ENCODE data around the gene MAPK8IP3.
"Not testable (repeated sequence)": the region's sequence is repeated elsewhere in the genome, so short reads cannot be mapped to it uniquely, and the experiment has no call there.

MAPK8IP3 gene

GRCh38 chr16:1731603-1732002 is 25.6 kb downstream of the MAPK8IP3 start:
- Mint-ChIP-seq H3K4me1 (ENCODE audit: low read depth) (no peaks in the 10 kb centered on the region), H3K9me3 (no peaks in the 10 kb centered on the region), H3K27ac (no peak overlapping the region), H3K4me3 (no peak overlapping the region), H3K27me3 (no peaks in the 10 kb centered on the region), H3K36me3 (ENCODE audit: low read depth) (peaks cover 57% of the 10 kb centered on the region)
- DNase-seq = no peak

GRCh38 chr16:1732071-1732470 is 26.1 kb downstream of the MAPK8IP3 start:
- Mint-ChIP-seq H3K4me3 (no peak overlapping the region), H3K36me3 (ENCODE audit: low read depth) (peaks cover 54% of the 10 kb centered on the region), H3K27ac (peak overlapping the region; percentile 63), H3K4me1 (ENCODE audit: low read depth) (no peaks in the 10 kb centered on the region), H3K9me3 (no peaks in the 10 kb centered on the region), H3K27me3 (no peaks in the 10 kb centered on the region)
- DNase-seq = no peak

- H3K27me3 Mint-ChIP-seq = not testable (repeated sequence)
Observed at GRCh38 chr16:1732551-1732987, 26.6 kb downstream of the MAPK8IP3 start.

GRCh38 chr16:1734123-1734522 is 28.1 kb downstream of the MAPK8IP3 start:
- Mint-ChIP-seq H3K4me3 (no peak overlapping the region), H3K4me1 (ENCODE audit: low read depth) (no peaks in the 10 kb centered on the region), H3K27me3 (no peaks in the 10 kb centered on the region), H3K36me3 (ENCODE audit: low read depth) (peaks cover 34% of the 10 kb centered on the region), H3K27ac (no peak overlapping the region), H3K9me3 (no peaks in the 10 kb centered on the region)
- no peak for DNase-seq

More at GRCh38 chr16:1732551-1732987, 26.6 kb downstream of the MAPK8IP3 start:
- DNase-seq; H3K4me3 Mint-ChIP-seq; H3K27ac Mint-ChIP-seq; H3K4me1 Mint-ChIP-seq (ENCODE audit: low read depth); H3K9me3 Mint-ChIP-seq: not testable (repeated sequence)
- H3K36me3 Mint-ChIP-seq (ENCODE audit: low read depth) = peaks cover 49% of the 10 kb centered on the region

GRCh38 chr16:1734816-1735215 is 28.8 kb downstream of the MAPK8IP3 start:
- Mint-ChIP-seq H3K4me3 (no peak overlapping the region), H3K36me3 (ENCODE audit: low read depth) (peaks cover 27% of the 10 kb centered on the region), H3K27me3 (no peaks in the 10 kb centered on the region)

GRCh38 chr16:1740234-1740633 is 34.2 kb downstream of the MAPK8IP3 start:
- Mint-ChIP-seq H3K27ac (no peak overlapping the region), H3K27me3 (no peaks in the 10 kb centered on the region), H3K9me3 (no peaks in the 10 kb centered on the region), H3K36me3 (ENCODE audit: low read depth) (peaks cover 21% of the 10 kb centered on the region), H3K4me1 (ENCODE audit: low read depth) (no peaks in the 10 kb centered on the region), H3K4me3 (no peak overlapping the region)
- DNase-seq = no peak

More at GRCh38 chr16:1734816-1735215, 28.8 kb downstream of the MAPK8IP3 start:
- H3K27ac Mint-ChIP-seq = no peak overlapping the region
- no peaks in the 10 kb centered on the region for H3K9me3 Mint-ChIP-seq
- DNase-seq = no peak
- no peaks in the 10 kb centered on the region for H3K4me1 Mint-ChIP-seq (ENCODE audit: low read depth)

GRCh38 chr16:1740781-1741490 is 34.9 kb downstream of the MAPK8IP3 start:
- Mint-ChIP-seq H3K4me1 (ENCODE audit: low read depth) (no peaks in the 10 kb centered on the region), H3K27ac (no peak overlapping the region)

GRCh38 chr16:1741553-1742165 is 35.7 kb downstream of the MAPK8IP3 start:
- peaks cover 33% of the 10 kb centered on the region for H3K36me3 Mint-ChIP-seq (ENCODE audit: low read depth)
- DNase-seq = no peak
- H3K27me3 Mint-ChIP-seq = no peaks in the 10 kb centered on the region
- H3K4me3 Mint-ChIP-seq = no peak overlapping the region
- no peak overlapping the region for H3K27ac Mint-ChIP-seq
- H3K4me1 Mint-ChIP-seq (ENCODE audit: low read depth) = no peaks in the 10 kb centered on the region
- no peaks in the 10 kb centered on the region for H3K9me3 Mint-ChIP-seq

More at GRCh38 chr16:1740781-1741490, 34.9 kb downstream of the MAPK8IP3 start:
- Mint-ChIP-seq H3K27me3 (no peaks in the 10 kb centered on the region), H3K9me3 (no peaks in the 10 kb centered on the region), H3K4me3 (no peak overlapping the region), H3K36me3 (ENCODE audit: low read depth) (peaks cover 28% of the 10 kb centered on the region)
- DNase-seq = no peak

GRCh38 chr16:1743376-1744337 is 37.7 kb downstream of the MAPK8IP3 start:
- Mint-ChIP-seq H3K27me3 (no peaks in the 10 kb centered on the region), H3K4me3 (no peak overlapping the region), H3K27ac (no peak overlapping the region), H3K9me3 (no peaks in the 10 kb centered on the region), H3K36me3 (ENCODE audit: low read depth) (peaks cover 50% of the 10 kb centered on the region), H3K4me1 (ENCODE audit: low read depth) (no peaks in the 10 kb centered on the region)
- no peak for DNase-seq

GRCh38 chr16:1744338-1744840 is 38.4 kb downstream of the MAPK8IP3 start:
- H3K27ac Mint-ChIP-seq = no peak overlapping the region
- no peak overlapping the region for H3K4me3 Mint-ChIP-seq
- no peaks in the 10 kb centered on the region for H3K4me1 Mint-ChIP-seq (ENCODE audit: low read depth)
- no peak for DNase-seq
- H3K27me3 Mint-ChIP-seq = no peaks in the 10 kb centered on the region
- H3K9me3 Mint-ChIP-seq = no peaks in the 10 kb centered on the region
- H3K36me3 Mint-ChIP-seq (ENCODE audit: low read depth) = peaks cover 57% of the 10 kb centered on the region

- no peak for DNase-seq
- Mint-ChIP-seq H3K4me1 (ENCODE audit: low read depth) (no peaks in the 10 kb centered on the region), H3K27ac (no peak overlapping the region), H3K4me3 (no peak overlapping the region), H3K9me3 (no peaks in the 10 kb centered on the region), H3K36me3 (ENCODE audit: low read depth) (peaks cover 64% of the 10 kb centered on the region), H3K27me3 (no peaks in the 10 kb centered on the region)
Observed at GRCh38 chr16:1745181-1745899, 39.3 kb downstream of the MAPK8IP3 start.

- Mint-ChIP-seq H3K27me3 (no peaks in the 10 kb centered on the region), H3K27ac (no peak overlapping the region), H3K4me3 (no peak overlapping the region), H3K36me3 (ENCODE audit: low read depth) (peaks cover 71% of the 10 kb centered on the region), H3K9me3 (no peaks in the 10 kb centered on the region), H3K4me1 (ENCODE audit: low read depth) (no peaks in the 10 kb centered on the region)
- no peak for DNase-seq
Observed at GRCh38 chr16:1745900-1746692, 40.1 kb downstream of the MAPK8IP3 start.

- Mint-ChIP-seq H3K36me3 (ENCODE audit: low read depth) (peaks cover 76% of the 10 kb centered on the region), H3K27ac (no peak overlapping the region)
- no peak for DNase-seq
Observed at GRCh38 chr16:1746693-1747195, 40.7 kb downstream of the MAPK8IP3 start.

More at GRCh38 chr16:1746693-1747195, 40.7 kb downstream of the MAPK8IP3 start:
- Mint-ChIP-seq H3K27me3 (no peaks in the 10 kb centered on the region), H3K4me1 (ENCODE audit: low read depth) (no peaks in the 10 kb centered on the region), H3K9me3 (no peaks in the 10 kb centered on the region), H3K4me3 (no peak overlapping the region)

Measured in activated T-cell treated with anti-CD3 and anti-CD28 coated beads, Interleukin-2, amount 50 U/mL, for 24 hours (primary cell).